Keratinocyte (primary cell): ENCODE results near the gene GTF3C4.

ENCODE experiments used
- CTCF ChIP-seq, 3 experiments: IDR thresholded peaks in 1 of 3; conservative IDR thresholded peaks in 1 of 3; optimal IDR thresholded peaks in 1 of 3; 2 replicates in 2 of 3; 3 replicates in 1 of 3; pipeline versions ENCODE3 to v1.5.1; 2011; ENCODE audit warnings: low read length in 3 of 3, mild to moderate bottlenecking in 3 of 3, moderate library complexity in 2 of 3, control low read depth in 1 of 3, inconsistent platforms in 1 of 3; ENCODE audit not compliant: insufficient read depth in 2 of 3; ENCODE audit errors: extremely low read depth in 1 of 3
- EZH2 ChIP-seq: IDR thresholded peaks from one replicate; pipeline ENCODE4 v1.6.1; 2012; ENCODE audit warnings: inconsistent platforms, mild to moderate bottlenecking, low read length, moderate library complexity

GRCh38 chr9:132656299-132656698, 14.0 kb upstream of the GTF3C4 start:
- TF ChIP-seq CTCF (optimal IDR thresholded peaks at IDR 0.05 in 1 of 3, IDR thresholded peaks at IDR 0.05 in 1 of 3, conservative IDR thresholded peaks at IDR 0.05 in 1 of 3; ENCODE audit: extremely low read depth in 1 of 3, insufficient read depth in 2 of 3, low read length in 3 of 3) (no peak), EZH2 (no peak)
